GM23248 (cell line): ENCODE data around the gene WIPI1.

Experiments
- EZH2 ChIP-seq: fragments of 200-600 bp; sonication (generic); IDR thresholded peaks from 2 replicates; pipeline ENCODE4 v1.6.1; 2018; ENCODE audit warnings: antibody characterized with exemption, mild to moderate bottlenecking; ENCODE audit not compliant: insufficient read depth, poor library complexity, severe bottlenecking
- EZH2phosphoT487 ChIP-seq: fragments of 200-600 bp; sonication (generic); IDR thresholded peaks from 2 replicates; pipeline ENCODE4 v1.6.1; 2018; ENCODE audit warnings: antibody characterized with exemption, moderate library complexity, mild to moderate bottlenecking, low read depth; ENCODE audit not compliant: insufficient read depth

DNA sequence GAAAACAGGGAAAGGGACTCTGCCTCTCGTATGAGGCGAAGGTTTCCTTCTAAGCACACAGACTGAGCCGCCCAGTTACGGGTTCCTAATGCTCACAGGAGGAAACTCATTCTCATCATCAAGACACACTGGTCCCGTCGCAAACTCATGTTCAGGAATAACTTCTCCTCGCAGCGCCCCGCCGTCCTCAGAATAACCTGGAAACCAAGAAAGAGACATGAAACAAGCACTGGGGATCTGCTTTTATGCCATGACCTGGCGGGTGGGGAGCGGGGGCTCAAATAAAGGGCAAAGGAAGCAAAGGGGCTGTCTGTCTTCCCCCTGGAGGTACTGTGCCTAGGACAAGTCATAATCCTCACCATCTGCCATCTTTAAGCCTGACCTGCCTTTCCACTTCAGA, 31.3 kb downstream of the WIPI1 start:
- TF ChIP-seq EZH2phosphoT487 (no peak), EZH2 (no peak)
